Fibroblast of skin of back (primary cell): ENCODE data around the gene FER1L5.
"Not testable (repeated sequence)": the region's sequence is repeated elsewhere in the genome, so short reads cannot be mapped to it uniquely, and the experiment has no call there.

Source experiments
- DNase-seq: peaks from one replicate; pipeline ENCODE4 v3.0.0-alpha.2; 2013

FER1L5 gene

DNA sequence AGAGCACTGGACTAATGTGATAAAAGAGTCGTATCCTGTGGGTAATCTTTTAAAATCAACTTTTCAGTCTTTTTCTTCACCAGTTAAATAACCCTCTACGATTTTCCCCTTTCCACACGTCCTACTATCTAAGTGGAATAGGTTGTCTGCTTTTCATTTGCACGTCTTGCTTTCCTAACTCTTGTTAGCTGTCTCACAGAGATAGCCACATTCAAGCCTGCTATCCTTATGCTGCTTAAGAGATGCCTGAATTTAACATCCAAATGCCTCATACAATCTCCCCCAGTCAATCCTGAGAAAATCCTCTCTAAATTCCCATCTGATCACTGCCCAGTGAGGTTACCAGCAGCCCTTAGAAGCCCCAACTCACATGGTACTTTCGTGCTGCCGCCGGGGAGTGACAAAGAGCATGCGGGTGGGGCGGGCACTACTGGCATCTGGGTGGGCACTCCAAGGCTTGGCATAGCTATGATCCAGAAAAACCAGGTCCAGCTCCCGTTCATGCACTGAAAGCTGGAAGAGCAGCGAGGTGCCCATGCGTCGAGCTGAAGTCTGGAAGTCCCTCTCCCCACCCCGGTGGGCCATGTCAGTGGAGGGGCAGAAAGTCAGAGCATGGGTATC is 5.9 kb upstream of the FER1L5 start:
- DNase-seq, result no peak

GRCh38 chr2:96637385-96638143 is 5.0 kb upstream of the FER1L5 start:
- DNase-seq, result peak; percentile 94

DNA sequence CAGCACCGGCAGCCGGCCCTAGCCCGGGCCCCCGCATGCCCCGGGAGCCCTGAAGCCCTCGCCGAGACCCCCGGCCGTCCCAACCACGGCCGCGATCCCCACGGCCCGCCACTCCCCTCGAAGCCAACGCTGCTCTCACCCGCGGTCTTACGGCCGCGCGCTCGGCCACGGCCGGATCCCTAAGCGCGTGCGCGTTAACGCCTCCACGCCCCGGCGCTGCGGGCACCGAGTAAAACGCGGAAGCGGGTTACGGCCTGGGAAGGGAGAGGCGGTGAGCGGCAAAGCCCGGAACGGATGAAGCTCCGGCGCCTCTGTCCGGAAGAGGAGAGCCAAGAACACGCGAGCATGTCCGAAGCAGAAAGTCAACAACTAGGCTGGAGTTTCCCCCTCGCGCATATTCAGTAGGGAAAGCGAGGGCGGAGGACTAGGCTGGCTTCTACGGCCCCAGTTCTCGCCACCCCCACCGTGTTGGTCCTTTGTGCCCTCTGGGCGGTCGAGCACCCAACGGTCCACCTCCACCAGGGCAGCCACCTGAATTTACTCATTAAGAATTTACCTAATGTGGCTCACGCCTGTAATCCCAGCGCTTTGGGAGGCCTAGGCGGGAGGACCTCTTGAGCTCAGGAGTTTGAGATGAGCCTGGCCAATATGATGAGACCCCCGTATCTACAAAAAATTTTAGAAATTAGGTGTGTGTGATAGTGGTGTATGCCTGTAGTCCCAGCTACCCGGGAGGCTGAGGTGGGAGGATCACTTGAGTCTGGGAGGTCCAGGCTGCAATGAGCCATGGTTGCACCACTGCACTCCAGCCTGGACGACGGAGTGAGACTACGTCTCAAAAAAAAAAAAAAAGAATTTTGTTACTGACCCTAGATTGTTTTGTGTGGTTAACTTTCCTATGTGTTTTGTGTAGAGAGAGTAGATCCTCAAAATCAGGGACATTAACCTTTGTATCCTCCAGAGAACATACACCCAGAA is 4.1 kb upstream of the FER1L5 start, which contains the start of gene KANSL3:
Gene KANSL3, minus strand, starts transcription at position 169 of the 978 bp plus-strand sequence. CDS start 1,177 bp downstream, outside the sequence.
- peak; percentile 89 for DNase-seq

GRCh38 chr2:96647681-96648080 is 5.1 kb downstream of the FER1L5 start:
- no peak for DNase-seq

DNA sequence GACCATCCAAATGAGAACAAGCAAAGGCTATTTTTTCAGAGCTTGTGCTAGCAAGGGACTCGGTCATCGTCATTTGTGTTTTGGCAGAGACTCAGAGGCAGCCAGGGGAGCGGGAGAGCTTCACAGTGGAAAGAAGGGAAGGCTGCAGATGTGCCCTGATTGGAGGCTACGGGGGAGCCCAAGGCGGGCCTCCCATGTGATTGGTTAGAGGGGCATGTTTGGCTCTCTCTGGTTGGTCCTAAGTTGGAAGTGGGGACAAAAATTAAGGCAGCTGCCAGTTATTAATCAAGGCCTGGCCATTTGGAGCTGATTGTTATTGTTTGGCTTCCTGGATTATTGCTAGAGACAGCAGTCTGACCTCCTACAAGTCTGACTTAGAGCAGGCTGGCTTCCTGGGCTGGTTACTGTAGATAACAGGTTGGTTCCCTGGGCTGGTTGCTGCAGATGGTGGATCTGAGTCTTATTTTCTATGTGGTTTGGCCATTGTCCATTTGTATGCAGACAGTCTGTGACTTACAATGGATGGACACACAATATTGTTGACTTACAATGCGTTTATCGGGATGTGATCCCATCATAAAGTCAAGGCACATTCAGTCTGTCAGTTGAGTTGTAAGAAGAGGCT is 5.9 kb downstream of the FER1L5 start:
- DNase-seq, result no peak

- DNase-seq, result no peak
Observed at GRCh38 chr2:96649342-96649741, 6.8 kb downstream of the FER1L5 start.

DNA sequence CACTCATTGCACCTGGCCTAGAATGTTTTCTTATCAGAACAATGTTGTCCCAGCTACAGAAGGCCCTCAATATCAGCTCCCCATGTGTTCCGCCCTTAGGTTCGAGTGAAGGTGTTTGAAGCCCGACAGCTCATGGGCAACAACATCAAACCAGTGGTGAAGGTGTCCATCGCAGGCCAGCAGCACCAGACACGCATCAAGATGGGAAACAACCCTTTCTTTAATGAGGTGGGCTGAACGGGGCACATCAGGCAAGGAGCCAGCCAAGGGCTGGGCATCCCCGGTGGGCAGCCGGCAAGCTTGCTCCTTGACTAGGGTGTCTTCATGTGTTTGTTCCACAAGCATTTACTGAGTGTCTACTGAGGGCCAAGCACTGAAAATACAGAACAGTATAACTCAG is 9.2 kb downstream of the FER1L5 start:
- DNase-seq, result no peak

GRCh38 chr2:96654791-96655190 is 12.2 kb downstream of the FER1L5 start:
- DNase-seq, result not testable (repeated sequence)

DNA sequence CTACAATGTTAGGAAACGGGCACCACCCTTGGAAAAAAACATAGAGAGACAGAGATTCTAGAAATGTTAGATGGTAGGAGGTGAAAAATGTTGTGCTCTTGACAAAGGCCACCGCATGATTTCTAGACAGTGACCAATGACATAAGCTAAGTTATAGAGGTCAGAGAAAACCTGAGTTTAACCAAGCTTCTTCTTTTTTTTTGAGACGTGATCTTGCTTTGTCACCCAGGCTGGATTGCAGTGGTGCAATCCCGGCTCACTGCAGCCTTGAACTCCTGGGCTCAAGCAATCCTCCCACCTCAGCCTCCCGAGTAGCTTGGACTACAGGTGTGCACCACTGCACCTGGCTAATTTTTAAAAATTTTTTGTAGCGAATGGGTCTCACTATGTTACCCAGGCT is 13.0 kb downstream of the FER1L5 start:
- no peak for DNase-seq

- no peak for DNase-seq
Observed at GRCh38 chr2:96656540-96656939, 14.0 kb downstream of the FER1L5 start.

DNA sequence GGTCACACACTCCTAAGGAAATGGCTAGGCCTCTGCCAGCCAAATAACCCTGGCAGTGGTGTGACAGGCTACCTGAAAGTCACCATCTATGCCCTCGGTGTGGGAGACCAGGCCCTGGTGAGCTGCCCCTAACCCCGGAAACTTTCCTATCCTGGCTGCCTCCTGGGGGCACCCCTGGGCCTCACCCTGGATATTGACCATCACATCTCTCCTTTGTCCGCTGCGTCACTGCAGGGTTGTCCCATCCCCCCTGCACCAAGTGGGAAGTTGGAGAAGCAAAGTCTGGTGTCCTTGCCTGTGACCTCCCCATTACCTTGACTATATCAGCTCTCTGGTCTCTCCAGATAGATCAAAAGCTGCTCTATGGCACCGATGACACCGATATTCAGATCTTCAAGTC is 18.8 kb downstream of the FER1L5 start:
- no peak for DNase-seq

GRCh38 chr2:96662360-96662759 is 19.8 kb downstream of the FER1L5 start:
- no peak for DNase-seq

DNA sequence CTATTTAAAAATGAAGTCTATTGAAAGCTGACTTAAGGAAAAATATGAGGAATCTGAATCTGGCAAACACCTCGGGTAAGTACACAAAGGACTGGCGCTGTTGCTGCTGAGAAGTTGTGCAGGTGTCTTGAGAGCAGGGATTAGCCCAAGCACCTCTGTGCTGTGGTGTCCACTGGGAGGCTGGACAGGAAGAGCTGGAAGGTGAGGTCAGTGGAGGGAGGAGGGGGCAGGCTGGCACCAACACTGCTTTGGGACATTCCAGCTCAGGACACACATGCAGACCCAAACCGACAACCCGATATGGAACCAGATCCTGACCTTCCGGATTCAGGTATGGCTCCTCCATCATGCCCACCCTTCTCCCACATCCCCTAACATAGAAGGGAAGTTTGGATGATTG is 20.6 kb downstream of the FER1L5 start:
- DNase-seq, result no peak

GRCh38 chr2:96663829-96664228 is 21.3 kb downstream of the FER1L5 start:
- no peak for DNase-seq

DNA sequence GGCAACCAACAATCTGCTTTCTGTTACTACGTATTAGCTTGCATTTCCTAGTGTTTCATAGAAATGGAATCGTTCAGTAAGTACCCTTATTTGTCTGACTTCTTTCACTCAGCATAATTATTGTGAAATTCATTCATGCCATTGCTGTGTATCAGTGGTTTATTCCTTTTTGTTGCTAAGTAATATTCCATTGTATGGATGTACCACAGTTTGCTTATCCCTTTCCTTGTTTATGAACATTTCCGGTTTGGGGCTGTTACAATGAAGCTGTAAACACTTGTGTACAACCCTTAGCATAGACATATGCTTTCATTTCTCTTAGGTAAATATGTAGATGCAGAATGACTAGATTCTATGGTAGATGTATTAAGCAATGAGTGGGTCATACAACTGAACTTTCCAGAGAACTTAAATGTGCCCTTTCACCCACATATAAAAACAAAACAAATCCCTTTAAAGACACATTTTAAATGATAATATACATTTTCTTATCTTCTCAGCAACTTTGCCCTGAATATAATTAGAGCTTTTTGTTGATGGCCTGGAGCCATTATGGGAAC is 21.9 kb downstream of the FER1L5 start:
- no peak for DNase-seq

GRCh38 chr2:96665083-96665569 is 22.6 kb downstream of the FER1L5 start:
- DNase-seq, result peak; percentile 98

DNA sequence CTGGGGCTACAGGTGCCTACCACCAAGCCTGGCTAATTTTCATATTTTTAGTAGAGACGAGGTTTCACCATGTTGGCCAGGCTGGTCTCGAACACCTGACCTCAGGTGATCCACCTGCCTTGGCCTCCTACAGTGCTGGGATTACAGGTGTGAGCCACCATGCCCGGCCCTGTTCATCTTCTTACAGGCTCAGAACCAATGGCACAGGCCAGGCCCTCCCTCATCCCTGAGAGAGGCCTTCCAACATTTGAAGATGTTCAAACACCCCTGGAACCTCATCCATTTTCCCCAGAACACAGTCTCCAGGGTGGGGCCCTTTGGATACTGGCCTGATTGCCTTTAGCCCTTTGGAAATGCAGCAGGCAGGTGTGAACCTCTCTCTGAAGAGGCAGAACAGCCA is 23.2 kb downstream of the FER1L5 start:
- not testable (repeated sequence) for DNase-seq

DNA sequence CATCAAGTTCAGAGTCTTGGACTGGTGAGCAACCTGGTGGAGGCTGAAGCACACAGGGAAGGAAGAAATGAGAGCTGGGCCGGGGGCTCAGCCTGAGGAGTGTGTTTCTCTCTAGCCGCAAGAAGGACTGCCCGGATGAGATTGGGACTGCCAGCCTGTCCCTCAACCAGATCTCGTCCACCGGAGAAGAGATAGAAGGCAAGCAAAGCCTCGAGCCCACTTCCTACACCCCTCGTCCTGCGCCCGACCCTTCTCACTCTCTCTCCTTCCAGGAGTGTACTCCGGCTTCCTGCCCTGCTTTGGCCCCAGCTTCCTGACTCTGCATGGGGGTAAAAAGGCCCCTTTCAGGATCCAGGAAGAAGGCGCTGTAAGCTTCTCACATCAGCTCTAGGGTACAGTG is 26.2 kb downstream of the FER1L5 start:
- no peak for DNase-seq

DNA sequence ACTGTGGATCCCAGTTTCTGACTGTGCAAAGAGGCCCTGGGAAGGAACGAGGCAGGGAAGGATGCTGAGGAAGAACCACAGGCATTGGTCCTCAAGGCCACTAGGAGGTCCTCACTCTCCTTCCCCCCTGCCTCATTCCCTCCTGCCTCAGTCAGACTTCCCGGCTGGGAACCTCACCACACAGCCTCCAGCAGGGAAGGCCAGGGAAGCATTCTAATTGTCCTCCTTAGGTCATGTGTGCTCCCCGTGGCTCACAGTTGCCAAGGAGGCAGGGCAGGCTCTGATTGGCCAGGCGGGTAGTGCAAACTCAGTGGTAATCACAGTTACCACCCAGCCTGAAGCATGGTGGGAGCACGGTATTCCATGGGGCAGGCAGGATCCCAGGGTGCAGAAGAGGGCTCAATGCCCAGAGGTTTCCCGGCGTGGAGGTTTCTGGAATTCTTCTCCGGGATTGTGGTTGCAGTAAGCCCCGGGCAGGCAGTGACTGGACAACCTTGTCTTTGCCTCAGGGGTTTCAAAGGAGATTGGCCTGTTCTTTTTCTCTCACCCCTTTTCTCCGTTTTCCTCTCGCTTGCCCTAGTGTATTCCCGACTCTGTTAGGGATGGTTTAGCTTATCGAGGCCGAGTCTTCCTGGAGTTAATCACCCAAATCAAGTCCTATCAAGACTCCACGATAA is 27.1 kb downstream of the FER1L5 start:
- no peak for DNase-seq

GRCh38 chr2:96679848-96680247 is 37.3 kb downstream of the FER1L5 start:
- DNase-seq, result no peak

- no peak for DNase-seq
Observed at GRCh38 chr2:96680561-96681141, 38.1 kb downstream of the FER1L5 start.
